HepG2 (cell line): ENCODE measurements around the gene BCORL1. TPM values are rescaled to one million over a fixed set of nuclear protein-coding genes. Genes with fewer than 3 reads are reported as not detected.

Experiments
- ATAC-seq: fragments of 200-7000 bp; cut with Tn5 transposase; 3 replicates; pipeline ENCODE4 v1.9.1; 2020; ENCODE audit warnings: mild to moderate bottlenecking, moderate library complexity
- BruUV-seq: library from RNA; stranded (reverse); fragments of 400-500 nt; replicated peaks from 2 replicates; lab custom pipeline; 2021; lab: Mats Ljungman, UMichigan
- CTCF ChIA-PET: fragments of 300-600 bp; formaldehyde crosslinking; extraction: SDS; loops from one replicate; lab custom pipeline; 2021; ENCODE audit warnings: low total read pairs, inconsistent platforms, low intra/inter-chr PET ratio; lab: Yijun Ruan, JAX
- POLR2A ChIA-PET: fragments of 350-600 bp; sonication (Branson Sonifier 250); formaldehyde crosslinking; loops from one replicate; lab custom pipeline; 2020; ENCODE audit warnings: antibody characterized with exemption, inconsistent platforms; lab: Yijun Ruan, JAX
- DNase-seq: peaks from one replicate; pipeline ENCODE4 v3.0.0-alpha.2; 2015; ENCODE audit warnings: low spot score
- FAIRE-seq: peaks from 3 replicates; lab custom pipeline; 2011; peaks lifted over from hg19 to GRCh38; lab: Jason Lieb, UNC
- H2AFZ ChIP-seq: one replicate; pipeline ENCODE4 v1.6.1; 2011; ENCODE audit warnings: low read length, inconsistent platforms
- H3K27ac ChIP-seq: fragments of 300-600 bp; 3 replicates; pipeline ENCODE4 v1.8.0; 2011; ENCODE audit warnings: mixed run types, mild to moderate bottlenecking, mixed read lengths, low read length, inconsistent platforms; ENCODE audit not compliant: insufficient read depth; ENCODE audit errors: extremely low read length
- H3K27me3 ChIP-seq, 2 experiments: fragments of 200-600 bp in 1 of 2; 2 replicates in 1 of 2; 3 replicates in 1 of 2; pipeline versions ENCODE4 v1.6.0 to v1.8.0; 2011; ENCODE audit warnings: low read length in 2 of 2, mild to moderate bottlenecking in 2 of 2, moderate library complexity in 2 of 2, inconsistent platforms in 1 of 2; ENCODE audit not compliant: insufficient read depth in 2 of 2, control insufficient read depth in 1 of 2
- H3K36me3 ChIP-seq, 2 experiments: fragments of 200-600 bp in 1 of 2; replicated peaks in 1 of 2; 2 replicates in 1 of 2; 3 replicates in 1 of 2; pipeline versions ENCODE4 v1.5.1 to v1.8.0; 2011; ENCODE audit warnings: low read length in 2 of 2, inconsistent platforms in 1 of 2; ENCODE audit not compliant: insufficient read depth in 2 of 2, control insufficient read depth in 1 of 2
- H3K4me1 ChIP-seq: 2 replicates; pipeline ENCODE4 v1.5.1; 2012; ENCODE audit warnings: low read length, inconsistent platforms; ENCODE audit not compliant: insufficient read depth
- H3K4me2 ChIP-seq: 2 replicates; pipeline ENCODE4 v1.6.0; 2011; ENCODE audit warnings: low read depth, low read length, inconsistent platforms
- H3K4me3 ChIP-seq, 3 experiments: fragments of 200-600 bp in 1 of 3; sonication (generic), shearing (Covaris generic) in 1 of 3; replicated peaks in 1 of 3; 2 replicates each; pipeline ENCODE4 v1.5.1; 2011 to 2016; ENCODE audit warnings: low read length in 3 of 3, inconsistent platforms in 2 of 3, low read depth in 2 of 3, mild to moderate bottlenecking in 2 of 3, control low read depth in 1 of 3, mixed read lengths in 1 of 3; ENCODE audit not compliant: insufficient read depth in 1 of 3
- H3K79me2 ChIP-seq: one replicate; pipeline ENCODE4 v1.6.1; 2011; ENCODE audit warnings: low read length, inconsistent platforms; ENCODE audit not compliant: insufficient read depth
- H3K9ac ChIP-seq: 2 replicates; pipeline ENCODE4 v1.6.0; 2011; ENCODE audit warnings: mild to moderate bottlenecking, low read depth, low read length, inconsistent platforms; ENCODE audit not compliant: insufficient read depth
- H3K9me3 ChIP-seq: 2 replicates; pipeline ENCODE4 v1.5.1; 2012; ENCODE audit warnings: mild to moderate bottlenecking, low read length
- H4K20me1 ChIP-seq: 2 replicates; pipeline ENCODE4 v1.6.0; 2011; ENCODE audit warnings: inconsistent platforms, mild to moderate bottlenecking, low read length, moderate library complexity; ENCODE audit not compliant: insufficient read depth
- AGO2 ChIP-seq: fragments of 200-400 bp; formaldehyde crosslinking; optimal IDR thresholded peaks from 2 replicates; pipeline ENCODE3; 2017; ENCODE audit warnings: mild to moderate bottlenecking, low read depth, low read length, moderate library complexity
- KDM5A ChIP-seq: fragments of 200-600 bp; sonication (generic); IDR thresholded peaks from 2 replicates; pipeline ENCODE4 v1.7.0; 2018; ENCODE audit warnings: antibody characterized with exemption, mild to moderate bottlenecking, low read length, borderline replicate concordance
- NFIC ChIP-seq: IDR thresholded peaks from 2 replicates; pipeline ENCODE4 v1.6.1; 2012; ENCODE audit warnings: mild to moderate bottlenecking, low read length, inconsistent platforms
- TOE1 ChIP-seq: sonication (generic); formaldehyde crosslinking; IDR thresholded peaks from 2 replicates; pipeline ENCODE4 v1.4.0; 2020; ENCODE audit warnings: mild to moderate bottlenecking, missing genetic modification reagents
- ZFY ChIP-seq: sonication (generic); formaldehyde crosslinking; IDR thresholded peaks from 2 replicates; pipeline ENCODE4 v1.4.0; 2020; ENCODE audit warnings: missing genetic modification reagents
- ZNF143 ChIP-seq: sonication (generic); formaldehyde crosslinking; IDR thresholded peaks from 2 replicates; pipeline ENCODE4 v1.4.0; 2020; ENCODE audit warnings: missing genetic modification reagents
- ZNF224 ChIP-seq: sonication (generic); formaldehyde crosslinking; IDR thresholded peaks from 2 replicates; pipeline ENCODE4 v1.5.0; 2020; ENCODE audit warnings: mild to moderate bottlenecking, missing genetic modification reagents
- ZNF331 ChIP-seq: sonication (generic); formaldehyde crosslinking; IDR thresholded peaks from 2 replicates; pipeline ENCODE4 v1.4.0; 2020; ENCODE audit warnings: missing genetic modification reagents
- ZNF34 ChIP-seq: sonication (generic); formaldehyde crosslinking; IDR thresholded peaks from 2 replicates; pipeline ENCODE4 v1.4.0; 2020; ENCODE audit warnings: mild to moderate bottlenecking, missing genetic modification reagents, borderline replicate concordance
- ZNF552 ChIP-seq: sonication (generic); formaldehyde crosslinking; IDR thresholded peaks from 2 replicates; pipeline ENCODE4 v1.9.0; 2022; ENCODE audit warnings: missing genetic modification reagents, mild to moderate bottlenecking, borderline replicate concordance
- WGBS: methylation state at CpG from one replicate; pipeline ENCODE4 v1.1.6; 2017; ENCODE audit warnings: low lambda C conversion rate; 5-methylcytosine and 5-hydroxymethylcytosine counted together
- in situ Hi-C: cut with HindIII; loops from 2 replicates; pipeline ENCODE4 v1.10.0; 2017; ENCODE audit warnings: low pct_unique_long_range_greater_than_20kb; ENCODE audit not compliant: extremely low pct_ligation_motif_present
- intact Hi-C: fragments of 100-400 bp; cut with micrococcal nuclease; formaldehyde crosslinking; loops from one replicate; pipeline ENCODE4 v1.10.0; 2022; ENCODE audit not compliant: unreplicated experiment
- polyA plus RNA-seq, 8 experiments: library from polyadenylated mRNA; depleted of rRNA in 3 of 8; stranded (reverse) in 7 of 8; unstranded in 1 of 8; fragments of >200 nt; fragmentation: Illumina TruSeq in 4 of 8; extraction: Trizol in 4 of 8; gene quantifications; 2 replicates each; pipeline versions ENCODE4 v1.2.1 to v1.2.3, GENCODE V29; 2011 to 2016; ENCODE audit warnings: low read depth in 4 of 8, missing spikeins in 1 of 8, mixed read lengths in 1 of 8; ENCODE audit not compliant: insufficient read depth in 1 of 8
- total RNA-seq, 5 experiments: library from RNA; depleted of rRNA; stranded (reverse); fragments of >200 nt; fragmentation: Illumina TruSeq; extraction: Trizol; gene quantifications; 2 replicates each; pipeline ENCODE4 v1.2.3, GENCODE V29; 2016; ENCODE audit warnings: low read depth in 1 of 5
- TF ChIP-seq, protein P1 (sequence below), 2 experiments: sonication (generic) in 1 of 2; formaldehyde crosslinking in 1 of 2; IDR thresholded peaks; 2 replicates each; pipeline versions ENCODE4 v1.4.0 to v1.6.1; 2016 to 2020; ENCODE audit warnings: borderline replicate concordance in 1 of 2, low read depth in 1 of 2, mild to moderate bottlenecking in 1 of 2, missing genetic modification reagents in 1 of 2

Gene BCORL1
- total and polyA plus RNA-seq, 2 of the 13 experiments (the other 11 are each of a cell fraction or from before 2014, with no cell fraction given), result 0.67 to 1.4 TPM

DNA sequence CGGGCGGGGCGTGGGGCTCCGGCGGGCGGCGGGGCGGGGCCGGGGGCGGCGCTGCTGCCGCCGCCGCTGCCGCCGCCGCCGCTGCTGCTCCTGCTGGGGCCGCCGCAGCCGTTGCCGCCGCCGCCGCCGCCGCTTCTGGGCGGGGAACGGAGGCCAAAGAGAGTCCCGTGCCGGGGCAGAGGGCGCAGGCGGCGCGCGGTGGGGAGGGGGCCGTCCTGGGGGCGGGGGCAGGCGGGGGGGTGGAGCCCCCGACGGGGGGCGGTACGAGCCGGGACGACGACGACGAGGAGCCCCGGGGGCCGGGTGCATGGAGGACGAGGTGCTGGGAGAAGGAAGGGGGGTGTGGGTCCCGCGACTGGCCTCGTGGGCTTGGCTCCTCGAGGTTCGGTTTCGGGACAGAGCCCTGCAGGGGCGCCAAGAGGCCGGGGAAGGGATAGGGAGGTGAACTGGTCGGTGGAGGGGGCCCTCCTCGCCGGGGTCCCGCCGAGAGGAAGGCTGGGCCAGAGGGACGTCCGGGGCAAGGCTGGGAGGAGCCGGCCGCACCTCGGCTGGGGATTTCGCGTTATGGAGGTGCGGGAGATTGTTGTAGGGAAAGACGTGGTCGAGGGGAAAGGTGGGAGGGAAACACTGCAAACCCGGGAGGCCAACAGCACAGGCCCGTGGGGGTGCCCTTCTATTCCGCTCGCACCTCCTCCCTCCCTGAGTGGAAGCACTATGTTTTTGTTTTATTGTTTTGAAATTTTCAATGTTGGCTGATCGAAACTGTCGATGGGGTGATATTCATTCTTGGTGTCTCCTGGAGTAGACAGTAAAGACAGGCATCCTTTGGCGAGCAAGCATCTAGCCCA lies 1.9 kb downstream of the BCORL1 start:
- H4K20me1 ChIP-seq, result no peaks in the 10 kb centered on the region
- H3K27ac ChIP-seq, result no peak overlapping the region
- CTCF ChIA-PET, result no interaction called here
- intact Hi-C loops, result loop anchor here (5.0 kb wide), 1 partner anchor 52 kb away; no protein-coding TSS in a partner anchor
- H2AFZ ChIP-seq, result no peak overlapping the region
- peak overlapping the region; percentile 43; the same call in 1 of the 2 replicates for H3K9ac ChIP-seq
- H3K9me3 ChIP-seq, result no peaks in the 10 kb centered on the region
- DNase-seq (no peak), FAIRE-seq (no peak), ATAC-seq (no peak)
- BruUV-seq, result no TSS peak
- 2% methylated on average over 23 of the region's 81 CpGs for WGBS
- no peak for TF ChIP-seq ZNF552 (CRISPR knock-in tag)
- TF ChIP-seq AGO2, result peak; percentile 18
- peak; percentile 22; the same call in 1 of the 2 replicates for TF ChIP-seq ZFY
- H3K4me2 ChIP-seq, result peak overlapping the region; percentile 73
- no peaks in the 10 kb centered on the region for H3K79me2 ChIP-seq
- H3K4me3 ChIP-seq, result peak overlapping the region; percentile 21 to 69 (median 62); a peak in 3 of 6 replicates
- H3K27me3 ChIP-seq, result no peaks in the 10 kb centered on the region
- no peaks in the 10 kb centered on the region for H3K36me3 ChIP-seq
- peaks cover 9% of the 10 kb centered on the region for H3K4me1 ChIP-seq
- in situ Hi-C loops, result no loop called here
- POLR2A ChIA-PET, result no interaction called here

DNA sequence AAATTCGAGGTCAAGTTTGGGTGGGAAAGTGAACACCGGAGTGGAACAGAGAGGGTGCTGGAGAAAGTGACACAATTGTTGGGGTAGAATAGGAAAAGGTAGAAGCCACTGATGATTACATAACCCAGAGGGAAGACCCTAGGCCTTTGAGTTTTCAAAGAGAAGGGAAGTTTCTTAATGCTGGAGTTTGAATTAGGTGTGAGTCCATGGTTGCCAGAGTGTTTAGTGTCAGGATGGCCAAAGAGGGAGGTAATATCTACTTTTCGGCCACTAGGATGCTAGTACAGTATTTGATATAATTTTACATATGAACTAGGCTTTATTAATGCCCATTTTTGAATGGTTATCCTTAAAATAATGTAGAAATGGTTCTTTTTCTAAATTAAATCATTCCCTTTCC lies 5.4 kb downstream of the BCORL1 start:
- no peaks in the 10 kb centered on the region for H3K36me3 ChIP-seq
- H2AFZ ChIP-seq, result no peak overlapping the region
- no TSS peak for BruUV-seq
- CTCF ChIA-PET, result no interaction called here
- no peak for DNase-seq
- H3K4me3 ChIP-seq, result no peak overlapping the region
- 90% methylated on average over 3 of the region's 3 CpGs for WGBS
- H3K27ac ChIP-seq, result no peak overlapping the region
- no peaks in the 10 kb centered on the region for H3K79me2 ChIP-seq
- no peaks in the 10 kb centered on the region for H3K9me3 ChIP-seq
- H3K27me3 ChIP-seq, result no peaks in the 10 kb centered on the region
- intact Hi-C loops (no loop called here), in situ Hi-C loops (no loop called here)
- ATAC-seq, result no peak
- peaks cover 9% of the 10 kb centered on the region for H3K4me1 ChIP-seq
- no peak overlapping the region for H3K4me2 ChIP-seq
- POLR2A ChIA-PET, result no interaction called here
- FAIRE-seq, result no peak
- no peak overlapping the region for H3K9ac ChIP-seq
- H4K20me1 ChIP-seq, result no peaks in the 10 kb centered on the region
- no peak for TF ChIP-seq ZNF224 (CRISPR knock-in tag)
- TF ChIP-seq, protein P1, sequence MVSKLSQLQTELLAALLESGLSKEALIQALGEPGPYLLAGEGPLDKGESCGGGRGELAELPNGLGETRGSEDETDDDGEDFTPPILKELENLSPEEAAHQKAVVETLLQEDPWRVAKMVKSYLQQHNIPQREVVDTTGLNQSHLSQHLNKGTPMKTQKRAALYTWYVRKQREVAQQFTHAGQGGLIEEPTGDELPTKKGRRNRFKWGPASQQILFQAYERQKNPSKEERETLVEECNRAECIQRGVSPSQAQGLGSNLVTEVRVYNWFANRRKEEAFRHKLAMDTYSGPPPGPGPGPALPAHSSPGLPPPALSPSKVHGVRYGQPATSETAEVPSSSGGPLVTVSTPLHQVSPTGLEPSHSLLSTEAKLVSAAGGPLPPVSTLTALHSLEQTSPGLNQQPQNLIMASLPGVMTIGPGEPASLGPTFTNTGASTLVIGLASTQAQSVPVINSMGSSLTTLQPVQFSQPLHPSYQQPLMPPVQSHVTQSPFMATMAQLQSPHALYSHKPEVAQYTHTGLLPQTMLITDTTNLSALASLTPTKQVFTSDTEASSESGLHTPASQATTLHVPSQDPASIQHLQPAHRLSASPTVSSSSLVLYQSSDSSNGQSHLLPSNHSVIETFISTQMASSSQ (IDR thresholded peaks at IDR 0.05; ENCODE audit: low read depth), result no peak
- TF ChIP-seq, protein P1 (CRISPR knock-in tag; IDR thresholded peaks at IDR 0.05; ENCODE audit: borderline replicate concordance), result no peak
- TF ChIP-seq ZNF331, result no peak
- TF ChIP-seq KDM5A, result no peak
- TF ChIP-seq ZNF34 (CRISPR knock-in tag), result no peak
- TF ChIP-seq TOE1 (CRISPR knock-in tag), result no peak
- TF ChIP-seq NFIC, result no peak
- no peak for TF ChIP-seq ZNF143 (CRISPR knock-in tag)
